ENCODE measurements around the gene TMC6. TPM values are rescaled to one million over a fixed set of nuclear protein-coding genes. Genes with fewer than 3 reads are reported as not detected.
"Not testable (repeated sequence)": the region's sequence is repeated elsewhere in the genome, so short reads cannot be mapped to it uniquely, and the experiment has no call there.

The TMC6 gene
- total RNA-seq, 2 donors from 2014 or later = 83.5 to 119 TPM

DNA sequence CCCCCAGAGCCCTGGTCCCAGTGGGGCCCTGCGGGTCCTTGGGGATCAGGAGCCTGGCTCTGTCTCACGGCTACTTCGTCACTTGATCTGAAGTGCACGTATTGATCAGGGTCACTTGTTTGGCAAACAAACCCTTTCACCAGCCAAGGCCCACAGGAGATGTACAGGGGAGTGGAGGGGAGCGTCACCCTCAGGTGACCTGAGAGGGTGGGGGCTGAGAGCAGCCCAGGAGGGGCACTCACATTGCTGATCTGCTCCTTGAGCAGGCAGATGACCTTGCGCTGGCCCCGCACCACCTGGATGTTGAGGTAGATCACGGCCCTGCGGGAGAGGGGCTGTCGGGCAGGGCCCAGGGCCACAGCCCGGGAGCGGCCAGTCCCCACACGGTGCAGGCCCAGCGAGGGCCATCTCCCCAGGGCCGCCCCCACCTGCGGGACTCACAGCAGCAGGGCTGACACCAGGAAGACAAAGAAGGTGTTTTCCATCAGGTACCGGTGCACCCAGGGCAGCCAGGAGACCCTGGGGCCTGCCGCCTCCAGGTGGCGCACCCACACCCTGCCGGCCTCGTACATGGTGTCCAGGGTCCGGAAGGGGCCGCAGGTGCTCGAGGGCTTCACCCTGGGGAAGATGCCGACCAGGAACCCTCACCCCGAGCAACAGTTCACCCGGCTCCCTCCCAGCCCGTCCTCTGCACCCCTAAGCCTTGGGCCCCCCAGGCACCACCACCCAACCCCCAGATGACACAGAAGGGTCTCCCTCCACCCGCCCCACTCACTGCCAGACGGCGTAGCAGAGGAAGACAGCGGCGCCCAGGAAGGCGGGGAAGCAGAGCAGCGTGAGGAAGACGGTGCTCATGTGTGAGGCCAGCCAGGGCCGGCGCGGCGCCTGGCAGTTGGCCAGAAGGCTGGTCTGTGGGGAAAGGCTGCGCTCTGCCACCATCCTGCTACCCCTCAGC is 11.3 kb downstream of the TMC6 start:
- ATAC-seq = peak; percentile 60
- DNase-seq = peak in 1 of 2 donors; percentile 63
- intact Hi-C loops (cut with DNase I, micrococcal nuclease) = loop anchor here (5.0 to 10.0 kb wide), 3 partner anchors 57 to 127 kb away; no protein-coding TSS in a partner anchor

DNA sequence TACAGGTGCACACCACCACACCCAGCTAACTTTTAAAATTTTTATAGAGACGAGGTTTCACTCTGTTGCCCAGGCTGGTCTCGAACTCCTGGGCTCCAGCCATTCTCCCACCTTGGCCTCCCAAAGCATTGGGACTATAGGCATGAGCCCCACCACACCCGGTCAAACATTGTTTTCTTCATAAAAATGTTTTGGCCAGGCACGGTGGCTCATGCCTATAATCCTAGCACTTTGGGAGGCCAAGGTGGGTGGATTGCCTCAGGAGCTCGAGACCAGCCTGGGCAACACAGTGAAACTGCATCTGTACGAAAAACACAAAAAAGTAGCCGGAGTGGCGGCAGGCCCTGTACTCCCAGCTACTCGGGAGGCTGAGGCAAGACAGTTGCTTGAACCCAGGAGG is 12.1 kb downstream of the TMC6 start:
- ATAC-seq (no peak), DNase-seq (no peak)
- intact Hi-C loops (cut with DNase I, micrococcal nuclease) = loop anchor here (5.0 to 10.0 kb wide), 3 partner anchors 58 to 128 kb away; no protein-coding TSS in a partner anchor

DNA sequence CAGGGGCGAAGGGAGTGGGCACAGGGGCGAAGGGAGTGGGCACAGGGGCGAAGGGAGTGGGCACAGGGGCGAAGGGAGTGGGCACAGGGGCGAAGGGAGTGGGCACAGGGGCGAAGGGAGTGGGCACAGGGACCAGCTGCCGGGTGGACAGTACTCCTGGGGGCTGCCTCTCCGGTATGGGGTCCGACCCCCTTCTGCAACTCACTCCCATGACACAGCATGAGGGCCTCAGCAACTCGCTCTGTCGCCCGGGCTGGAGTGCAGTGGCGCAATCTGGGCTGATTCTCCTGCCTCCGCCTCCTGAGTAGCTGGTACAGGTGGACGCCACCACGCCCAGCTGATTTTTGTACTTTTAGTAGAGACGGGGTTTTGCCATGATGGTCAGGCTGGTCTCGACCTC is 12.8 kb downstream of the TMC6 start:
- intact Hi-C loops (cut with DNase I, micrococcal nuclease) = loop anchor here (5.0 to 10.0 kb wide), 3 partner anchors 59 to 129 kb away; no protein-coding TSS in a partner anchor
- not testable (repeated sequence) for ATAC-seq, DNase-seq

DNA sequence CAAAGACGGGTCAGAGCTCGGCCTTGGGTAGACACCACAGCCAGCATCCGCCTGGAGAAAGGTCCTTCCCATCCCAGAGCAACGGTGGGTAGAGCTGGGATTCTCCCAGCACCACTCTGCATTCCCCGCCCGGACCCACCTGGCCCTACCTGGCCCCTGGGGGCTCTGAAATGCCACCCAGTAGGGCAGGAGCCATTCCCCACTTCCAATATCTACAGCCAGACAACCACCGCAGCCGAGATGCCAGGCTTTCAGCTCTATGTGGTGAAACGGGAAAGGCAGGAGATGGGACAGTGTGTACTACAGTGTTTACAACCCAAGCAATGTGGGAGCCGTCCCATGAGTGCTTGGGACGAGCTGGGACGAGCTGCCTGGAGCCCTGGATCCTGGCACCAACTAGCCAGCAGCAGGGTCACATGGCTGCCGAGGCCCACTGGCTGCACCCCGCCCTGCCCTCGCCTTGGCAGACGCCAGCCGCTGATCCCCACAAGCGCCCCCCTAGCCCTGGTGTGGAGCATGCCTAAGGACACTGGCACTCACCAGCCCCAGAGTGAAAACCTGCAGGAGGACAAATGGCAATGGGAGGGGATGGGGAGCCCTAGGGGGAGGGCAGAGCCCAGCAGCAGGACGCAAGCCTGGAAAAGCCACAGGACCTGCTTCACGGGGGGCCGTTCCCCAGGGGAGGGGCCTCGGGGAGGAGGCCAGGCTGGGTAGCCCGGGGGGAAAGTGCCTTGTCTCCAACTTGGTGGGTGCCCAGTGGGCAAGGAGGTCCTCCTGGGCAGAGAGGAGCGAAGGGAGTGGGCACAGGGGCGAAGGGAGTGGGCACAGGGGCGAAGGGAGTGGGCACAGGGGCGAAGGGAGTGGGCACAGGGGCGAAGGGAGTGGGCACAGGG is 13.5 kb downstream of the TMC6 start:
- ATAC-seq = no peak
- intact Hi-C loops (cut with DNase I, micrococcal nuclease) = loop anchor here (5.0 to 10.0 kb wide), 3 partner anchors 60 to 130 kb away; no protein-coding TSS in a partner anchor
- no peak for DNase-seq

DNA sequence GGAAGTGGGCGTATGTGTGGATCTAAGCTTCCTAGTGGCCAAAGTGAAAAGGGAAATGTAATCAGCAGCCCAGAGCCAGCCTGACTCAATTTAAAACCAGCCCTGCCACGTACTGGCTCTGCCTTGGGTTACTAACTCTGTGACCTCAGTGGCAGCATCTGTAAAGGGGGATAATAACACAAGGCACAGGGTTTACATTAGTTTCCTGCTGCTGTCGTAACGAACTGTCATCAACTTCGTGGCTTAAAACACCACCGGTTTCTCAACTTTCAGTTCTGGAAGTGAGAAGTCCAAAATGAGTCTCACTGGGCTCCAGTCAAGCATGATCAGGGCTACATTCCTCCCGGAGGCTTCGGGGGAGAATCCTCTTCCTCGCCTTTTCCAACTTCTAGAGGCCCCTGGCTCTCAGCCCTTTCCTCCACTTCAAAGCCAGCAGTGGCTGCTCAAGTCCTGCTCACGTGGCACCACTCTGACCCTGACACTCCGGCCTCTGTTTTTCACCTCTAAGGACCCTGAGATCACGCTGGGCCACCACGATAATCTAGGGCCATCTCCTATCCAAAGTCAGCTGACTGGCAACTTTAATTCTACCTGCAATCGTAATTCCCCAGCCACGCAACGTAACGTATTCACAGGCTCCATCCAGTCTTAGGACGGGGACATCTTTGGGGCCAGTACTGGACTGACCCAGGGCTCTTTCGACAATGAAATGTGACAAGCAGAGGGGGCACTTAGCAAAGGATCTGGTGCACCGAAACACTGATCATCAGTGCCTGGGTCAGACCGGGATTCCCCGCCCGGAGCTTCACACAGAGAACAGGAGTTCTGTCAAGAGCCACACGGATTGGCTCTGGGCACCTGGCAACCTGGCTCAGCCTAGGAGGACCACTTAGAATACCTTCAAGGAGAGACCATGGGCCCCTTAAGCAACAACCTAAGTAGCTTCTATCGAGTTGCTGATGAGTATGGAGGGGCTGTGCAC is 14.5 kb downstream of the TMC6 start:
- DNase-seq (no peak), ATAC-seq (no peak)
- intact Hi-C loops (cut with DNase I, micrococcal nuclease) = loop anchor here (10.0 kb wide), 2 partner anchors 61 to 131 kb away; no protein-coding TSS in a partner anchor

DNA sequence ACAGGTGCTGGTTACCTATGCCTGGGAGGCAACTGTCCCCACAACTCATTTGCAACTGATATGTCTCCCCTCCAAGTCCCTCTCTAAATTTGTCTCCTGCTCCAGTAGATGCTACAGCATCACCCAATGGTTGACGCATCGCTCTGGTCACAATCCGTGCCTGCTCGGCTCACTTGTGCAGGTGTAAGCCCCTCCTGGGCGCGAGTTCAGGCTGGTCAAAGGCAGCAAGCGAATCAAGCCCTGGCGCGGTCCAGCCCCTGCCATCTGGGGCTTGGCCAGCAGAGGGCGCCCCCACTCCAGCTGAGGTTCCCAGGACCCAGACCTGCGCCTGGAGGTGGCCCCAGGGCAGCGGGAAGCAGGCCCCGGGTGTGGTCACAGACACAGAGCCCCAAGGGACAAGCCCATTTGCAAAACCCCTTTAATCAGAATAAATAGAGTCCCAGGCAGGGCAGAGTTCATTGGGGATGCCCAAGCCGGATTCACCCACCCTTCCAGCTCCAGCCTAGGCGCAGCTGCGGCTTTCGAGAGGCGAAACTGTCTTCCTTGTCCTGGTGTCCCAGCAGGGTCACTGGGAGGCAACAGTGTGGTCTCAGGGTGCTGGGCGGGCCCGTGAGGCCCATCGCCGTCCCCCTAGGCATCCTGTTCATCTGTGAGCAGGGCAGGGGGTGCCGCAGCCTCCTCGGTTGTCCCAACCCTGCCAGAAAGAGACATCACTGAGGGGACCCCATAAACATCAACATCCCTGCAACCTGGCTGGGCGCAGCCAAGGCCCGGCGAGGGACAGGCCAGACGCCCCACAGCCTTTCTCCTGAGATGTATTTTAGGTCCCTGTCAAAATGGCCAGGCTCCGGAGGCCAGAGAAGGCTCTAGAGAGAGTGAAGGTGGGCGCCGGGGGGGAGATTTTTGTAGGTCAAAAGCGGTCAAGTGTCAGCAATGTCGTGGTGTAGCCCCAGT is 15.8 kb downstream of the TMC6 start:
- intact Hi-C loops (cut with DNase I, micrococcal nuclease) = loop anchor here (10.0 kb wide), 2 partner anchors 62 to 132 kb away; no protein-coding TSS in a partner anchor
- peak in 1 of 2 donors; percentile 84 for DNase-seq
- peak; percentile 79 for ATAC-seq

DNA sequence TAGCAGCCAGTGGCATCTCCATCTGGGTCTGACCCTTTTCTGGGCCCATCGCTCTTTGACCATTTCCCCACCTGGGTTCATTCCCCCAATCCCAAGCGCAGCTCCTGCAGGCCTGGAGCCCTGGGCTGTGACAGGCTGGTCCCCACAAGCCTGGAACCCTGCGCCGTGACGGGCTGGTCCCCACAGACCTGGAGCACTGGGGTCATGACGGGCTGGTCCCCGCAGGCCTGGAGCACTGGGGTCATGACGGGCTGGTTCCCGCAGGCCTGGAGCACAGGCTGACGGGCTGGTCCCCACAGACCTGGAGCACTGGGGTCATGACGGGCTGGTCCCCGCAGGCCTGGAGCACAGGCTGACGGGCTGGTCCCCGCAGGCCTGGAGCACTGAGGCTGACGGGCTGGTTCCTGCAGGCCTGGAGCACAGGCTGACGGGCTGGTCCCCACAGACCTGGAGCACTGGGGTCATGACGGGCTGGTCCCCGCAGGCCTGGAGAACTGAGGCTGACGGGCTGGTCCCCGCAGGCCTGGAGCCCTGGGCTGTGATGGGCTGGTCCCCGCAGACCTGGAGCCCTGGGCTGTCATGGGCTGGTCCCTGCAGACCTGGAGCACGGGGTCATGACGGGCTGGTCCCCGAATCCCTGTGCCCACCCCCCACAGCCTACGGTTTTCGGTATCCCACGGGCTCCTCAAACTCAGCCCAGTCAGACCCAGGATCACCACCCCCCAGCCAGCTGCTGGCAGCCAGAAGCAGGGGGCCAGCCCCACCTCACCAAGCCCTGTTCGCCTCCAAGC is 16.6 kb downstream of the TMC6 start:
- ATAC-seq = peak; percentile 6
- DNase-seq = no peak
- intact Hi-C loops (cut with DNase I, micrococcal nuclease) = loop anchor here (10.0 kb wide), 2 partner anchors 63 to 133 kb away; no protein-coding TSS in a partner anchor

DNA sequence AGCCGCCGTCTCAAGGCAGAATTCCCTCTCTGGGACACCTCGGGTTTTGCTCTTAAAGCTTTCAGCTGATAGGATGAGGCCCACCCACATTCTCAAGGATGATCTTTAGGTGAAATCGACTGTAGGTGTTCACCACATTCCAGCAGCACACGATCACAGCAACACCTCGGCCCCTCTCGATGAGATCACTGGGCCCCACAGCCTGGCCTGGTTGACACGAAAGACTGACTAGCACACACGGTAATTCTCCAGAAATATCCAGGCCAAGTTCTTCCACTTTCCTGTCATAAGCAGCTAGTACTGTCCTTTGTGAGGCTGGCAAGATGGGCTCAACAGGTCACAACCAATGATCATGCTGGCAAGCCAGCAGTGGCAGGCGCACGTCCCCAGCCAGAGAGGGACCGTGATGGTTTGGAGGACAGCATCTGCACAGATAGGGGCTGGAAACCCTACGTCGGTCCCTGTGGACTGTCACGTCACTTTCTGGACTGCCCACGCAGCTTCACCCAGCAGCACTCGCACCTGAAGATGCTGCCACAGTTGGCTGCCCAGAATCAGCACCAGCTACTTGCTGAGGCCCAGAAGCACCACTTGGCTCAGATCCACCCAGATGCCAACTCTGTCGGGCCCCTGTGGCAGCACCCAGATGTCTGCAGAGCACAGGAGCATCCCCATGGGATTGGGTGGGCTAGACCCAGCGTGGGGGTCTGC is 17.4 kb downstream of the TMC6 start:
- no peak for ATAC-seq
- DNase-seq = no peak
- intact Hi-C loops (cut with DNase I, micrococcal nuclease) = loop anchor here (10.0 kb wide), 2 partner anchors 64 to 134 kb away; no protein-coding TSS in a partner anchor

DNA sequence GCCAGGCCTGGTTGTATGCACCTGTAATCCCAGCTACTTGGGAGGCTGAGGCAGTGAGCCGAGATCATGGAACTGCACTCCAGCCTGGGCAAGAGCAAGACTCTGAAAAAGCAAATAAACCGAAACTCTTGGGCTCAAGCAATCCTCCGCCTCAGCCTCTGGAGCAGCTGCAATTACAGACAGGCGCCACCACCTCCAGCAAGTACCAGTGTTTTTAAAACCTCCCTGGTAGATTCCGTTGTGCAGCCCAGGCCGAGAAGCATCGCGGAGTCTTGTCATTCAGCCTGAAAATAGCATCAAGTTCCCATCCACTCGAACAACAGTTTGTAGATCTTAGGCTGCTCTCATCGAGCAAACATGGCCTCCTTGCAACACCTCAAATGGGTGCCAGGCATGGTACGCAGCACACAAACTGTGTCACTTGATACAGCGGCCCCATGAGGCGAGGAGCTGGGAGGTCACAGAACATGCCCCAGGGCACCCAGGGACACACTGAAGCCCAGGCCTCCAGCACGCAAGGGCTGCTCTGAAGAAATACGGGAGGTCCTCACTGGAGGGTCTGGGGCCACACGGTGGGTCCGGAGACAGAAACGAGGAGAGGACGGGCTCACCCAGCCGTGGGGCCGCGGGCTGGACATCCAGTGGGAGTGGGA is 18.1 kb downstream of the TMC6 start:
- DNase-seq (no peak), ATAC-seq (no peak)
- intact Hi-C loops (cut with DNase I, micrococcal nuclease) = loop anchor here (10.0 kb wide), 2 partner anchors 64 to 134 kb away; no protein-coding TSS in a partner anchor

DNA sequence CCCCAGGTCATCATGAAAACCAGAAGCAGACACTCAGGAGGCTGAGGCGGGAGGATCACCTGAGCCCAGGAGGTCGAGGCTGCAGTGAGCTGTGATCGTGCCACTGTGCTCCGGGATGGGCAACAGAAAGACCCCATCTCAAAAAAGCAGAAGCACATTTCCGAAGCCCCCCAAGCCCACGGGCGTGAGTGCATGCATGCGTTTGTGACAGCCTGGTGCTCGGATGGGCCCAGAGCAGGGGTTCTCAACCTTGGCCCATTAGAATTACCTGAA is 19.1 kb downstream of the TMC6 start:
- ATAC-seq (no peak), DNase-seq (no peak)
- intact Hi-C loops (cut with DNase I, micrococcal nuclease) = no loop called here

DNA sequence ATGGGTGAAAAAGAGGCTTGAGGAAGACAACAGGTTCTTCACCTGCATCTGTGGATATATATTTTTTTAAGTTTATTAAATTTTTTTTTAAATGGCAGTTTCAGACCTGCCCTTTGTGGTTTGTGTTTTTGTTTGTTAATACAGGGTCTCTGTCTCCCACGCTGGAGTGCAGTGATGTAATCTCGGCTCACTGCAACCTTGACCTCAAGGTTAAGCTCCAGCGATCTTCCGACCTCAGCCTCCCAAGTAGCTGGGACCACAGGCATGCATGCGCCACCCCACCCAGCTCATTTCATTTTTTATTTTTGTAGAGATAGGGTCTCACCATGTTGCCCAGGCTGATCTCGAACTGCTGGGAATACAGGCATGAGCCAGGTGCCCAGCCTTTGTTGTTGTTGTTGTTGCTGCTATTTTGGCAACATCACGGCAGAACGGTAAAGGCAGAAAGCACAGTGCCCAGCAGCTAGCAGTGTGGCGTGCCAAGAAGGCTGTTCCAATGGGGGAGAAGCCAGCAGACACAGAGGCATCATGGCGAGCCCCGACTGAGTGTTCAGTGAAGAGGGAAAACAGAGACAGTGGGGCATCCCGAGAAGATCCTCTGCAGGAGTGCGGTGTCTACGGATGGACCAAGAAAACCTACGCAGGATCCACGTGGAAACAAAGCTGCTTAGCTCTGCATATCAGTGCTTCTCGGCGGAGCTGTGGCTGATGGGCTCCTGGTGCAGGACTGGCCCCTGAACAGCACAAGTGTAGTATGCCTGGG is 19.6 kb downstream of the TMC6 start:
- no peak for DNase-seq
- intact Hi-C loops (cut with DNase I, micrococcal nuclease) = no loop called here
- ATAC-seq = no peak

DNA sequence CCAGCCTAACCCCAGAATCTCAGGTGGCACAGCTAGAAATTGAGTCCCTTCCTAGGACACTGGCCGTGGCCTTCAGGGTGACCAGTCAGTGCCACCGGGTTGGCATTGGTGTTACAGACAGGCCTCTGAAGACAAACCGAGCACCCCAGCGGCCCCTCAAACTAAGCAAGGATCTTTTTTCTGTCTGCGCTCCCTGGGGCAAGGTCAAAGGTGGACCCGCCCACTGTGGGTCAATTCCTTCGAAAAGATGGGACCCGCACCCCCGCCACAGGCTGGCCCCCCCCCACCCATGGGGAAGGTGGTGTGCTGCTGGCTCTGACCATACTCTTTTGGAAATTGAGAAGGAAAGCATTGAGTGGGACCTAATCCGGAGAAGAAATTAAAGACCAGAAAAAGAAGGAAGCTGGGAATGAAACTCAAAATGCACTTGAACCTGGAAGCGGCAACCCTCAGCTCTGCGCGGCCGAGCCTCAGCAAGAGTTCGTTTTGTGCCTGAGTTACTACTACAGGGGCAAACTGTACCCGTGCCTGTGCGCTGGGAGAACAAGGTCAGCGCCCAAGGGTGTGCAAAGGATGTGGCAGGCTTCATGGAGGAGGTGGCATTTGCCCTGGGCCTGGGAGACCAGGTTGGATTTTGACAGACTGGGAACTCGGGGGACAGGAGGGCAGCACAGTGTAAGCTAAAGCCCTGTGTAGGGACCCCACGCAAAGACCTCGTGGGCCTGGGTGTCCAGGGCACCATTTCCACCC is 20.4 kb downstream of the TMC6 start:
- DNase-seq = no peak
- intact Hi-C loops (cut with DNase I, micrococcal nuclease) = no loop called here
- ATAC-seq = no peak

DNA sequence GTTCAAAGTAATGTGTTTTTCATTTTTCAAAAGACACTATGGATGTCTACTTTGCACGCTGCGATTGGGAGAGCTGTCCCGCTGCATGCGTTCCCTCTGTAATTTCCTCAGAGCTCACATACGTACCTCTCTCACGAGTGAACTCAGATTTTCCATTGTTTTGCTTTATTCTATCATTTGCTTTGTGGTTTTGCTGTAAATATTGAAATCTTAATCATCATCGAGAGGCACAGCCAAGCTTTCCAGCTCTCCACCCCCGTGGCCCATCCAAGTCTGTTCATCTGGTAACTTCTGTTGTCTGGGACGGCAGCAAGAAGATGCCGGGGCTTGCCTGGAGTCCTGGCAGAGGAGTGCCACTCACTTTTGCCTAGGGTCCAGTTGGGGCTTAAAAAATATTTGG is 21.1 kb downstream of the TMC6 start:
- DNase-seq = no peak
- intact Hi-C loops (cut with DNase I, micrococcal nuclease) = no loop called here
- ATAC-seq = no peak

DNA sequence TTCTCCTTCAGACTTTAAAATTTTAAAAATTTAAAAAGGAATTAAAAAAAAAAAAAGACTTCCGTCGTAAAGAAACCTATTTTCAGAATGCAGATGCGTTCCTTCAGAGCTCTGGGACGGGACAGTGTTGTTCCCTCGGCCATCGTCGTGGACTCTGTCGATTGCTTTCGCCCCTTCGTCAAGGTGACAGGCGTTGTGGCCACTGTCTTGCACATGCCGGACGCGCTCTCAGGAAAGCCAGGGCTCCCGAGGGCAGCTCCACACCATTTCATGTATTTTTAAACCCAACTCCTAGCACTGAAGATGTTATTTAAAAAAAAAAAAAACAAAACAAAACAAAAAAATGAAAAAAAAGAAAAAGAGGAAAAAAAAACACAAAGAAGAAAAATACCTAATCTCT is 22.3 kb downstream of the TMC6 start:
- no peak for ATAC-seq
- no peak for DNase-seq
- intact Hi-C loops (cut with DNase I, micrococcal nuclease) = no loop called here
